DND-41 (cell line): ENCODE measurements around the gene MAMDC2.

Experiments
- ATAC-seq: fragments of 200-7000 bp; cut with Tn5 transposase; 3 replicates; pipeline ENCODE4 v1.9.1; 2021; ENCODE audit warnings: low read depth; ENCODE audit not compliant: insufficient read depth
- DNase-seq: peaks from one replicate; pipeline ENCODE4 v3.0.0-alpha.2; 2020
- H2AFZ ChIP-seq: 2 replicates; pipeline ENCODE4 v1.6.0; 2012; ENCODE audit warnings: low read depth, low read length
- H3K27ac ChIP-seq: 2 replicates; pipeline ENCODE4 v1.5.1; 2012; ENCODE audit warnings: low read length, inconsistent platforms
- H3K27me3 ChIP-seq: fragments of 200-600 bp; sonication (generic); 2 replicates; pipeline ENCODE4 v1.6.0; 2012; ENCODE audit warnings: low read length, mild to moderate bottlenecking, inconsistent platforms; ENCODE audit not compliant: insufficient read depth, poor library complexity
- H3K36me3 ChIP-seq: 2 replicates; pipeline ENCODE4 v1.5.1; 2012; ENCODE audit warnings: low read length, inconsistent platforms; ENCODE audit not compliant: insufficient read depth
- H3K4me1 ChIP-seq: 2 replicates; pipeline ENCODE4 v1.5.1; 2012; ENCODE audit warnings: mild to moderate bottlenecking, low read length; ENCODE audit not compliant: insufficient read depth
- H3K4me2 ChIP-seq: 2 replicates; pipeline ENCODE4 v1.6.0; 2012; ENCODE audit warnings: mild to moderate bottlenecking, moderate library complexity, low read length, inconsistent platforms; ENCODE audit not compliant: insufficient read depth
- H3K4me3 ChIP-seq, 2 experiments: fragments of 200-600 bp in 1 of 2; shearing (Covaris generic) in 1 of 2; 2 replicates each; pipeline ENCODE4 v1.5.1; 2012 to 2016; ENCODE audit warnings: inconsistent platforms in 2 of 2, low read length in 2 of 2, mild to moderate bottlenecking in 2 of 2, low read depth in 1 of 2, moderate library complexity in 1 of 2
- H3K79me2 ChIP-seq: 2 replicates; pipeline ENCODE4 v1.6.0; 2012; ENCODE audit warnings: low read length, inconsistent platforms; ENCODE audit not compliant: insufficient read depth
- H3K9ac ChIP-seq: 2 replicates; pipeline ENCODE4 v1.6.0; 2012; ENCODE audit warnings: low read depth, mild to moderate bottlenecking, inconsistent platforms, low read length, moderate library complexity
- H3K9me3 ChIP-seq: 2 replicates; pipeline ENCODE4 v1.5.1; 2012; ENCODE audit warnings: low read length, moderate library complexity, mild to moderate bottlenecking, inconsistent platforms; ENCODE audit not compliant: insufficient read depth, severe bottlenecking
- H4K20me1 ChIP-seq: 2 replicates; pipeline ENCODE4 v1.6.0; 2012; ENCODE audit warnings: low read length; ENCODE audit not compliant: insufficient read depth
- CTCF ChIP-seq: IDR thresholded peaks from 2 replicates; pipeline ENCODE4 v1.5.1; 2012; ENCODE audit warnings: borderline replicate concordance, low read length, moderate library complexity, mild to moderate bottlenecking; ENCODE audit not compliant: poor library complexity, severe bottlenecking; ENCODE audit errors: extremely low read depth
- EZH2 ChIP-seq: IDR thresholded peaks from 3 replicates; pipeline ENCODE4 v1.6.1; 2012; ENCODE audit warnings: borderline replicate concordance, low read depth, mild to moderate bottlenecking, moderate library complexity, low read length, inconsistent platforms; ENCODE audit not compliant: severe bottlenecking

The MAMDC2 gene

DNA sequence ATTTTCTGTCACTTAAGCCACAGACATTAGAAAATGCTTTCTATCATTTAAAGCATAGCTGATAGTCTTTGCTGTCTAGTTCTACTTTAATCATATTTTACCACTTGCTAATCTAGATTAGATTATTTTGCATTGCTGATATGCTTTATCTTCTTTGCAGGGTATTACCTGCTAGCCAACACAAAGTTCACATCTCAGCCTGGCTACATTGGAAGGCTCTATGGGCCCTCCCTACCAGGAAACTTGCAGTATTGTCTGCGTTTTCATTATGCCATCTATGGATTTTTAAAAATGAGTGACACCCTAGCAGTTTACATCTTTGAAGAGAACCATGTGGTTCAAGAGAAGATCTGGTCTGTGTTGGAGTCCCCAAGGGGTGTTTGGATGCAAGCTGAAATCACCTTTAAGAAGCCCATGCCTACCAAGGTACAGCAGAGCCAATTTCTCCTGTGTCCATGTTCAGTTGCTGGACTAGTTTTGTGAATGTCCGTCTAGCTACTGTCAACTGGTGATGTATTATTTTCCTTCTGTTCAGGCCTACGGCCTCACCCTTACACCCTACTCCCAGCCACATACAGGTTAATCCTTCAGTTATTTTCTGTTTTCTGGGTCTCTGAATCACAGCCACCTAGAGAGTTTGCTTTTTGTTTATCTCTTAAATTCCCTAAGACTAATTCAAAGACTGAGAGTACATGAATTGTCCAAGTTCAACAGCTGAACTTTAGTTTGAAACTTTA is 99.9 kb downstream of the MAMDC2 start:
- Histone ChIP-seq H3K27me3 (no peaks in the 10 kb centered on the region), H3K9ac (no peak overlapping the region), H4K20me1 (no peaks in the 10 kb centered on the region), H3K4me2 (no peak overlapping the region), H2AFZ (no peak overlapping the region), H3K79me2 (no peaks in the 10 kb centered on the region), H3K9me3 (no peaks in the 10 kb centered on the region), H3K36me3 (no peaks in the 10 kb centered on the region), H3K27ac (no peak overlapping the region), H3K4me1 (no peaks in the 10 kb centered on the region), H3K4me3 (no peak overlapping the region)
- DNase-seq: no peak
- ATAC-seq: no peak
- TF ChIP-seq EZH2 (no peak), CTCF (no peak)

DNA sequence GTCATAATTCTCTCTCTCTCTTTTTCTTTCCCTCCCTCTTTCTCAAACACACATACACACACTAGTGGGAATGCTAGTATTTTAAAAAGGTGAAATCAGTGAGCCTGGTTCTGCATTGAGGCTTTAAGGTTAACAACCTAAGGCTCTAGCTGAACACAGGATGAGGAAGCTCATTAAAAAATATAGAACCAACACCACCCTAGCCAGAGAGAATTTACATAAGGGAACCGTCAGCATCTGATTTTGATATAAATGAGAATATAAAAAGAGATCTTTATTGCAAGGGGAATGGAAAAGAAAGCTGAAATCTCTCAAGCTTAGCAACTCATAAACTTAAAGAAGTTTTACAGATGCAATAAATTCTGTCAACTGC is 100.5 kb downstream of the MAMDC2 start:
- Histone ChIP-seq H2AFZ (no peak overlapping the region), H3K79me2 (no peaks in the 10 kb centered on the region), H3K4me2 (no peak overlapping the region), H3K4me3 (no peak overlapping the region), H4K20me1 (no peaks in the 10 kb centered on the region), H3K27ac (no peak overlapping the region), H3K4me1 (no peaks in the 10 kb centered on the region), H3K36me3 (no peaks in the 10 kb centered on the region), H3K9me3 (no peaks in the 10 kb centered on the region), H3K27me3 (no peaks in the 10 kb centered on the region), H3K9ac (no peak overlapping the region)
- no peak for TF ChIP-seq CTCF
- no peak for TF ChIP-seq EZH2
- ATAC-seq (no peak), DNase-seq (no peak)

- no peaks in the 10 kb centered on the region for H4K20me1 ChIP-seq
- H3K4me1 ChIP-seq: no peaks in the 10 kb centered on the region
- no peak for ATAC-seq
- H3K4me3 ChIP-seq: no peak overlapping the region
- no peaks in the 10 kb centered on the region for H3K9me3 ChIP-seq
- TF ChIP-seq EZH2 (no peak), CTCF (no peak)
- no peaks in the 10 kb centered on the region for H3K27me3 ChIP-seq
- H2AFZ ChIP-seq: no peak overlapping the region
- H3K9ac ChIP-seq: no peak overlapping the region
- no peak overlapping the region for H3K4me2 ChIP-seq
- no peaks in the 10 kb centered on the region for H3K36me3 ChIP-seq
- DNase-seq: no peak
- H3K27ac ChIP-seq: no peak overlapping the region
- H3K79me2 ChIP-seq: no peaks in the 10 kb centered on the region
These were observed 102.3 kb downstream of the MAMDC2 start for GRCh38 chr9:70145981-70146380.
